Endodermal cell (in vitro differentiated cells): ENCODE measurements around the gene MED16. TPM values are rescaled to one million over a fixed set of nuclear protein-coding genes. Genes with fewer than 3 reads are reported as not detected.
A peak's percentile ranks its signal among the peaks of the same experiment; 100 is the strongest.

Experiments used
- DNase-seq: peaks from one replicate; pipeline ENCODE4 v3.0.0-alpha.2; 2017
- H3K27ac ChIP-seq: 2 replicates; pipeline ENCODE4 v1.5.1; 2013; ENCODE audit warnings: mild to moderate bottlenecking, low read depth, low read length, moderate library complexity
- H3K27me3 ChIP-seq: 2 replicates; pipeline ENCODE4 v1.6.1; 2013; ENCODE audit warnings: mild to moderate bottlenecking, low read length, moderate library complexity; ENCODE audit not compliant: insufficient read depth, control insufficient read depth, poor library complexity, severe bottlenecking
- H3K36me3 ChIP-seq: 2 replicates; pipeline ENCODE4 v1.7.0; 2013; ENCODE audit warnings: mild to moderate bottlenecking, low read length, moderate library complexity; ENCODE audit not compliant: control insufficient read depth, insufficient read depth
- H3K4me1 ChIP-seq: one replicate; pipeline ENCODE4 v1.7.0; 2013; ENCODE audit warnings: low read length; ENCODE audit not compliant: control insufficient read depth, insufficient read depth
- H3K4me3 ChIP-seq: 2 replicates; pipeline ENCODE4 v1.5.1; 2013; ENCODE audit warnings: mild to moderate bottlenecking, low read length, moderate library complexity
- H3K9ac ChIP-seq: 2 replicates; pipeline ENCODE4 v1.6.1; 2013; ENCODE audit warnings: mild to moderate bottlenecking, low read length, moderate library complexity; ENCODE audit not compliant: poor library complexity, severe bottlenecking; ENCODE audit errors: extremely low read depth
- H3K9me3 ChIP-seq: 2 replicates; pipeline ENCODE4 v1.6.1; 2013; ENCODE audit warnings: mild to moderate bottlenecking, low read length, moderate library complexity; ENCODE audit not compliant: control insufficient read depth
- H3K27ac Mint-ChIP-seq: 2 replicates; pipeline ENCODE4 v1.8.0; 2020; ENCODE audit warnings: mixed read lengths
- H3K27me3 Mint-ChIP-seq: 2 replicates; pipeline ENCODE4 v1.8.0; 2021; ENCODE audit warnings: mild to moderate bottlenecking, mixed read lengths; ENCODE audit not compliant: insufficient read depth
- H3K36me3 Mint-ChIP-seq: 2 replicates; pipeline ENCODE4 v1.8.0; 2020; ENCODE audit warnings: low read depth, mixed read lengths
- H3K4me1 Mint-ChIP-seq: 2 replicates; pipeline ENCODE4 v1.8.0; 2020; ENCODE audit warnings: mixed read lengths
- H3K4me3 Mint-ChIP-seq: 2 replicates; pipeline ENCODE4 v1.8.0; 2020; ENCODE audit warnings: mild to moderate bottlenecking, moderate library complexity, mixed read lengths
- H3K9me3 Mint-ChIP-seq: 2 replicates; pipeline ENCODE4 v1.8.0; 2020; ENCODE audit warnings: mild to moderate bottlenecking, mixed read lengths
- CTCF ChIP-seq: fragments of 200-600 bp; sonication (generic); conservative IDR thresholded peaks from 2 replicates; pipeline ENCODE4 v1.5.0; 2021; ENCODE audit warnings: antibody characterized with exemption, mild to moderate bottlenecking
- WGBS, 2 experiments: methylation state at CpG; one replicate each; pipeline versions ENCODE4 v1.1.5 to v1.1.7; 2013; ENCODE audit warnings: missing lambda C conversion rate in 2 of 2, mixed read lengths in 1 of 2; ENCODE audit not compliant: insufficient coverage in 1 of 2, insufficient read length in 1 of 2; 5-methylcytosine and 5-hydroxymethylcytosine counted together
- total RNA-seq, 2 donors: library from RNA; stranded (reverse); fragmentation: NEBNext Ultra II Directional in 1 of 2; extraction: Animal tissue kit (Norgen Biotek cat#: 25700) in 1 of 2; gene quantifications; 2 replicates in 1 of 2; 3 replicates in 1 of 2; pipeline ENCODE4 v1.2.1, GENCODE V29; 2021

Gene MED16
- total RNA-seq, 2 donors from 2014 or later: 75.8 to 92.4 TPM

- Histone ChIP-seq H3K27me3 (no peaks in the 10 kb centered on the region), H3K4me3 (no peak overlapping the region), H3K36me3 (peaks cover 22% of the 10 kb centered on the region), H3K4me1 (no peaks in the 10 kb centered on the region), H3K9me3 (no peaks in the 10 kb centered on the region), H3K9ac (no peak overlapping the region), H3K27ac (no peak overlapping the region)
- H3K27ac Mint-ChIP-seq: no peak overlapping the region
- no peak for DNase-seq
- 95 to 99% methylated on average over 8 to 22 of the region's 22 CpGs for WGBS, 2 experiments
- peaks cover 36% of the 10 kb centered on the region for H3K36me3 Mint-ChIP-seq
- H3K9me3 Mint-ChIP-seq: peaks cover 5% of the 10 kb centered on the region
- no peaks in the 10 kb centered on the region for H3K27me3 Mint-ChIP-seq
- TF ChIP-seq CTCF: no peak
- no peaks in the 10 kb centered on the region for H3K4me1 Mint-ChIP-seq
- no peak overlapping the region for H3K4me3 Mint-ChIP-seq
Measured at GRCh38 chr19:873561-874041, 19.4 kb downstream of the MED16 start.

- peaks cover 5% of the 10 kb centered on the region for H3K9me3 Mint-ChIP-seq
- no peak for TF ChIP-seq CTCF
- peaks cover 39% of the 10 kb centered on the region for H3K36me3 Mint-ChIP-seq
- no peaks in the 10 kb centered on the region for H3K9me3 ChIP-seq
- H3K4me1 Mint-ChIP-seq: no peaks in the 10 kb centered on the region
- H3K4me1 ChIP-seq: no peaks in the 10 kb centered on the region
- no peak overlapping the region for H3K4me3 Mint-ChIP-seq
- peak; percentile 82 for DNase-seq
- no peak overlapping the region for H3K27ac Mint-ChIP-seq
- H3K27me3 ChIP-seq: no peaks in the 10 kb centered on the region
- 93 to 97% methylated on average over 7 to 9 of the region's 13 CpGs for WGBS, 2 experiments
- H3K9ac ChIP-seq: no peak overlapping the region
- no peak overlapping the region for H3K4me3 ChIP-seq
- no peak overlapping the region for H3K27ac ChIP-seq
- no peaks in the 10 kb centered on the region for H3K27me3 Mint-ChIP-seq
- peaks cover 23% of the 10 kb centered on the region for H3K36me3 ChIP-seq
Measured at GRCh38 chr19:873084-873483, 19.9 kb downstream of the MED16 start.

- 44 to 61% methylated on average over 12 to 27 of the region's 27 CpGs for WGBS, 2 experiments
- Histone ChIP-seq H3K4me3 (no peak overlapping the region), H3K27me3 (no peaks in the 10 kb centered on the region), H3K4me1 (no peaks in the 10 kb centered on the region), H3K36me3 (peaks cover 30% of the 10 kb centered on the region), H3K9me3 (no peaks in the 10 kb centered on the region), H3K27ac (peak overlapping the region; percentile 44), H3K9ac (no peak overlapping the region)
- Mint-ChIP-seq H3K4me1 (peaks cover 3% of the 10 kb centered on the region), H3K4me3 (no peak overlapping the region), H3K36me3 (peaks cover 42% of the 10 kb centered on the region), H3K27me3 (no peaks in the 10 kb centered on the region), H3K27ac (no peak overlapping the region), H3K9me3 (peaks cover 5% of the 10 kb centered on the region)
- TF ChIP-seq CTCF: no peak
- peak; percentile 88 for DNase-seq
Measured at GRCh38 chr19:872266-872951, 20.6 kb downstream of the MED16 start.
